PC-3 (cell line): ENCODE data around the gene DLL4.

ENCODE experiments used
- CTCF ChIP-seq: fragments of 300-600 bp; sonication (generic); conservative IDR thresholded peaks from 2 replicates; pipeline ENCODE4 v1.5.1; 2017; ENCODE audit warnings: antibody characterized with exemption, low read depth, mild to moderate bottlenecking, low read length
- EZH2 ChIP-seq: fragments of 300-600 bp; sonication (generic); IDR thresholded peaks from one replicate; pipeline ENCODE4 v1.6.1; 2017; ENCODE audit warnings: antibody characterized with exemption, mild to moderate bottlenecking, low read length; ENCODE audit not compliant: unreplicated experiment
- EZH2phosphoT487 ChIP-seq: fragments of 300-600 bp; sonication (generic); IDR thresholded peaks from 2 replicates; pipeline ENCODE4 v1.6.1; 2018; ENCODE audit warnings: mild to moderate bottlenecking, antibody characterized with exemption, low read length, borderline replicate concordance

GRCh38 chr15:40984964-40985363 is 55.8 kb downstream of the DLL4 start:
- TF ChIP-seq CTCF (no peak), EZH2 (no peak), EZH2phosphoT487 (no peak)
